ENCODE measurements around the gene RUSC2. TPM values are rescaled to one million over a fixed set of nuclear protein-coding genes. Genes with fewer than 3 reads are reported as not detected.
"Not testable (repeated sequence)": the region's sequence is repeated elsewhere in the genome, so short reads cannot be mapped to it uniquely, and the experiment has no call there.

The RUSC2 gene, protein sequence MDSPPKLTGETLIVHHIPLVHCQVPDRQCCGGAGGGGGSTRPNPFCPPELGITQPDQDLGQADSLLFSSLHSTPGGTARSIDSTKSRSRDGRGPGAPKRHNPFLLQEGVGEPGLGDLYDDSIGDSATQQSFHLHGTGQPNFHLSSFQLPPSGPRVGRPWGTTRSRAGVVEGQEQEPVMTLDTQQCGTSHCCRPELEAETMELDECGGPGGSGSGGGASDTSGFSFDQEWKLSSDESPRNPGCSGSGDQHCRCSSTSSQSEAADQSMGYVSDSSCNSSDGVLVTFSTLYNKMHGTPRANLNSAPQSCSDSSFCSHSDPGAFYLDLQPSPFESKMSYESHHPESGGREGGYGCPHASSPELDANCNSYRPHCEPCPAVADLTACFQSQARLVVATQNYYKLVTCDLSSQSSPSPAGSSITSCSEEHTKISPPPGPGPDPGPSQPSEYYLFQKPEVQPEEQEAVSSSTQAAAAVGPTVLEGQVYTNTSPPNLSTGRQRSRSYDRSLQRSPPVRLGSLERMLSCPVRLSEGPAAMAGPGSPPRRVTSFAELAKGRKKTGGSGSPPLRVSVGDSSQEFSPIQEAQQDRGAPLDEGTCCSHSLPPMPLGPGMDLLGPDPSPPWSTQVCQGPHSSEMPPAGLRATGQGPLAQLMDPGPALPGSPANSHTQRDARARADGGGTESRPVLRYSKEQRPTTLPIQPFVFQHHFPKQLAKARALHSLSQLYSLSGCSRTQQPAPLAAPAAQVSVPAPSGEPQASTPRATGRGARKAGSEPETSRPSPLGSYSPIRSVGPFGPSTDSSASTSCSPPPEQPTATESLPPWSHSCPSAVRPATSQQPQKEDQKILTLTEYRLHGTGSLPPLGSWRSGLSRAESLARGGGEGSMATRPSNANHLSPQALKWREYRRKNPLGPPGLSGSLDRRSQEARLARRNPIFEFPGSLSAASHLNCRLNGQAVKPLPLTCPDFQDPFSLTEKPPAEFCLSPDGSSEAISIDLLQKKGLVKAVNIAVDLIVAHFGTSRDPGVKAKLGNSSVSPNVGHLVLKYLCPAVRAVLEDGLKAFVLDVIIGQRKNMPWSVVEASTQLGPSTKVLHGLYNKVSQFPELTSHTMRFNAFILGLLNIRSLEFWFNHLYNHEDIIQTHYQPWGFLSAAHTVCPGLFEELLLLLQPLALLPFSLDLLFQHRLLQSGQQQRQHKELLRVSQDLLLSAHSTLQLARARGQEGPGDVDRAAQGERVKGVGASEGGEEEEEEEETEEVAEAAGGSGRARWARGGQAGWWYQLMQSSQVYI (N-terminal part only)
- total RNA-seq, result 1 to 10 TPM; 3.8 to 5.3 TPM

DNA sequence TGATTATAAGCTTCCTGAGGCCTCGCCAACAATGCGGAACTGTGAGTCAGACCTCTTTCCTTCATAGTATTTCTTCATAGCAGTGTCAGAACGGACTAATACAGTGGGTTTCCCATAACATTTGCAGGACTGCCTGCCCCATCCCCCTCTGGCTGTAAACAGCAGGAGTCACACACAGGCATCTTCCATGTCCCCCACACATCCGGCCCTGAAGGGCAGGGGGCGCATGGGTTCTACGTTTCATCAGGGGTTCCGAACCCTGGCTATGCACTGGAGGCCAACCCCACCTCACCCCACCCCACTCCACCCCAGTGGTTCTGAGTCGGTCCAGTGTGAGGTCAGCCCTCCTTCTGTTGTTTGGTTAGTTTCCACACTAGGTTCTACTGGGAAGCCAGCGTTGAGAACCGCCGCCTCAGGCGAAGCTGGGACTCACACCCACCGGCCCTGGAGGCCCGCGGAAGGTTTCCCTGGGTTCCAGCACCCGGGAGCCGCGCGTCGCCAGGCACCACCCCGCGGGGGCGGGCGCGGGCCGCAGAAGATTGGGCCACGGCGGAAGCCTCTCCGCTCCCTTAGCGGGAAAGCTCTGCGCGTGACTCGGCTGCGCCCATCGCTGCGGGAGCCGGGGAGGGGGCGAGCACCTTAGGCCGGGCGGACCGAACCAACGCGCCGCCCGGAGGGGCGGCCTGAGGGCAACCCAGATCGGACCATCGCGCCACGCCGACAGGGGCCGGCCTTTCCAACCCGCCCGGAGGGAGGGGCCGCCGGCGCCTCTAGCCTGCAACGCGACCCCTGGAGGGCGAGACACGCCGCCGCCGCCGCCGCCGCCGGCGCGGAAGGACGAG is at the start of gene RUSC2:
TSS of gene RUSC2 (plus strand) at position 799 of the 842 bp plus-strand sequence. CDS start 56,411 bp downstream, outside the sequence.
- ATAC-seq (replicated peaks in 1 of 2), result peak; percentile 78 to 82
- H3K27me3 Mint-ChIP-seq (ENCODE audit: low read depth), result peaks cover 21% of the 10 kb centered on the region
- peaks cover 0 to 1% of the 10 kb centered on the region in 2 donors for H3K36me3 Mint-ChIP-seq (ENCODE audit: insufficient read depth in 2 of 2)
- no peak within 1 kb of the TSS for H3K27ac Mint-ChIP-seq
- H3K4me1 Mint-ChIP-seq (ENCODE audit: low read depth), result peaks cover 31% of the 10 kb centered on the region
- DNase-seq, result peak; percentile 75 to 76
- H3K4me3 Mint-ChIP-seq, result peak within 1 kb of the TSS; percentile 74 to 93
- peaks cover 0 to 1% of the 10 kb centered on the region in 2 donors for H3K9me3 Mint-ChIP-seq

DNA sequence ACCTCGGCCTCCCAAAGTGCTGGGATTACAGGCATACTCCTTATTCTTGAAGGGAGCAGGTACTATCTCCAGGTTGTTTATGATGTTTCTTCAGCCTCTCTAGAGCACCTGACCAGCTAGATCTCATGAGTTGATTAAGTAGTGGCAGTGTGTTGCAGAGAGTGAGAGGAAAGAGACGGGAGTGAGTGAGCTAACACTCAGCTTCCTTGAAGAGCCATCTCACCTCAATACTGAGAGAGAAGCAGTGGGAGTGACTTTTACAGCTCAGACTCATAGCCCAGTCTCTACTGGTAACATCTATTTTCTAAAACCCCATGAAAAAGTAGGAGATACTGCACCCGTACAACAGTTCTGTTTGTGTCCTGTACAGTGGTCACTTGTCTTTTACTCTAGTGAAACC is 43.9 kb upstream of the RUSC2 start:
- Mint-ChIP-seq H3K9me3 (no peaks in the 10 kb centered on the region), H3K27me3 (ENCODE audit: low read depth) (peaks cover 30% of the 10 kb centered on the region), H3K27ac (no peak overlapping the region), H3K36me3 (ENCODE audit: insufficient read depth in 2 of 2) (no peaks in the 10 kb centered on the region), H3K4me1 (ENCODE audit: low read depth) (no peaks in the 10 kb centered on the region), H3K4me3 (no peak overlapping the region)
- no peak for DNase-seq
- no peak for ATAC-seq (replicated peaks in 1 of 2)

DNA sequence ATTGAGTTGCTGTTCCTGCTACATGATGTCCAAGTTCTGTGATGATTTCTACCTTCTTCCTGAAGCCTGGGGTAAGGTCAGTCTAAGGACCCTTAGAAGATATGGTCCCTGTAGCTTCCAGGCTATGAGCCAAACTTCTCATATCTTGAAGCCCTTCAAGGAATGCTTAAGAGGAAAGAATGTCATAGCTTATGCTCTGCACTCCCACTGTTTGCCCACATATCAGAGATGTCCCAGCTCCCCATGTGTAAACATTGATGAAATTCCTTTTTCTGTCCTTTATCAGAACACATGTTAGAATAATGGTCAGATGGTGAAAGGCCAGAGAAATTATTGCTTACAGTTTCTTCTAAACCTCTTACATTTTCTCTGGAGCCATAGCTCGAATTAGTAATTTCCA is 41.4 kb upstream of the RUSC2 start:
- Mint-ChIP-seq H3K27me3 (ENCODE audit: low read depth) (peaks cover 44% of the 10 kb centered on the region), H3K27ac (no peak overlapping the region), H3K9me3 (no peaks in the 10 kb centered on the region), H3K4me3 (no peak overlapping the region), H3K36me3 (ENCODE audit: insufficient read depth in 2 of 2) (peaks cover 0 to 2% of the 10 kb centered on the region in 2 donors), H3K4me1 (ENCODE audit: low read depth) (no peaks in the 10 kb centered on the region)
- no peak for ATAC-seq (replicated peaks in 1 of 2)
- DNase-seq, result no peak

DNA sequence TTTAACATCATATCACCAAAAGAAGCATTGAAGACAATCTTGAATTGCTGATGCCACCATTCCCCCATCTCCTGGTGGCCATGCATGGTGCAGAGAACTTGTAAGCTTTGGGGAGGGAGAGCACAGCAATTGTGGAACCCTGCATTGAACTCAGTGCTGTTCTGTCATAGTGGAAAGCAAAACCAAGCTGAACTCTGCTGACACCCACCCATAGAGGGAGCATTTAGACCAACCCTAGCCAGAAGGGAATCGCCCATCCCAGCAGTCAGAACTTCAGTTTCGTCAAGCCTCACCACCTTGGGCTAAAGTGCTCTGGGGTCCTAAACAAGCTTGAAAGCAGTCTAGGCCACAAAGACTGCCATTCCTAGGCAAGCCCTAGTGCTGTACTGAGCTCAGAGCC is 37.4 kb upstream of the RUSC2 start:
- Mint-ChIP-seq H3K27ac (no peak overlapping the region), H3K9me3 (peaks cover 3 to 7% of the 10 kb centered on the region in 2 donors), H3K4me3 (no peak overlapping the region), H3K27me3 (ENCODE audit: low read depth) (peaks cover 37% of the 10 kb centered on the region), H3K4me1 (ENCODE audit: low read depth) (no peaks in the 10 kb centered on the region), H3K36me3 (ENCODE audit: insufficient read depth in 2 of 2) (peaks cover 0 to 4% of the 10 kb centered on the region in 2 donors)
- DNase-seq (no peak), ATAC-seq (replicated peaks in 1 of 2) (no peak)

DNA sequence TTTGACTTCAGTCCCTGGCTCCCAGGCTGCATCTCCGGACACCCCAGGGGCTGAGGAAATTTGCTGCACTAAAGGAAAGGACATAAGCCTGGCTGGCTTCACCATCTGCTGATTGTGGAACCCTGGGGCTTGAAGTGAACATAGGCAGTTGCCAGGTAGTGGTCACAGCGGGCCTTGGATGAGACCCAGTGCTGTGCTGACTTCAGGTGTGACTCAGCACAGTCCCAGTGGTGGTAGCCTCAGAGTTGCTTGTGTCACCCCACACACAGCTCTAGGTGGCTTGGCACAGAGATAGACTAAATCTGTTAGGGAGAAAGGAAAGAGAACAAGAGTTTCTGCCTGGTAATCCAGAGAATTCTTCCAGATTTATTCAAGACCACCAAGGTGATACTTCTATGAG is 36.1 kb upstream of the RUSC2 start:
- Mint-ChIP-seq H3K4me3 (no peak overlapping the region), H3K36me3 (ENCODE audit: insufficient read depth in 2 of 2) (peaks cover 0 to 4% of the 10 kb centered on the region in 2 donors), H3K27ac (no peak overlapping the region), H3K4me1 (ENCODE audit: low read depth) (no peaks in the 10 kb centered on the region), H3K9me3 (peaks cover 3 to 7% of the 10 kb centered on the region in 2 donors), H3K27me3 (ENCODE audit: low read depth) (peaks cover 36% of the 10 kb centered on the region)
- no peak for ATAC-seq (replicated peaks in 1 of 2)
- DNase-seq, result no peak

DNA sequence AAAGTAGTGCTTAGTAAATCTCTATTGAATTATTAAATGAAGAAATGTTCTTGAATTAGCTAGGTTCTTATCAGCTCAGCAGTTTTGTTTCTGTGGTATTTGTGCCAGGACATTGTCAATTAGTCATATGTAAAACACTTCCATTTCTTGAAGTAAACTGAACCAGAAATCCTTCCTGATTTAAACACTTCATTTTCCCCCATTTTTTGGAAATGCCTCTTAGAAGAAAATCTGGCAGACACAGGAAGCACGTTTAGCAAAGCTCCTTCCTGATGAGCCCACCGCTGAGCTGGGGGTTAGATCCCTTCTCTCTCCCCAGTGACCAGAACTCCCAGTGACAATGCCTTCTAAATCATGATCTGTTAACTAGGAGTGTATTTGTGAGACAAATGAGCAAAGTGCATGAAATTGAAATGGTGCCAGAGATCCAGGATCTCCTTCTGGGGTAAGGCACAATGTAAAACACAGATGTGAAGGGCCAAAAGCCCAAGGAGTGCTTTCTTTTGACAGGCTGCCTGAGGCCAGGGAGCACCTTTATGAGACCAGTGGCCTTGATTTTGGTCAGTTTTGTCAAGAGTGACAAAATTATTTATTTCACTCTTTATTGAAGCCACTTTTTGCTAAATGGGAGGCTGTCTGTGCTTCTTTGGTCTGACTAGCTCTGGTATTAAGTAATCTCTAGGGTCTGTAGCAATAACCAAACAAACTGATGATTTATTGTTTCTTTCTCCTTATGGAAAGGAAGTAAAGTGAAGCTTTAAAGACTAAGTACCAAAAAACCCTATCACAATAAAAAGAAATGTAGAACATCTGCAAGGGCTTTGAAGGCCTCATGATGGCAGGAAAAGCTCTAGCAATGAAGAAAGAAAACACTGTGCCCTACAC is 25.5 kb upstream of the RUSC2 start:
- Mint-ChIP-seq H3K4me1 (ENCODE audit: low read depth) (no peaks in the 10 kb centered on the region), H3K36me3 (ENCODE audit: insufficient read depth in 2 of 2) (peaks cover 10% of the 10 kb centered on the region in 2 donors), H3K27me3 (ENCODE audit: low read depth) (peaks cover 74% of the 10 kb centered on the region), H3K4me3 (no peak overlapping the region), H3K27ac (no peak overlapping the region), H3K9me3 (peaks cover 9 to 11% of the 10 kb centered on the region in 2 donors)
- ATAC-seq (replicated peaks in 1 of 2) (no peak), DNase-seq (no peak)

DNA sequence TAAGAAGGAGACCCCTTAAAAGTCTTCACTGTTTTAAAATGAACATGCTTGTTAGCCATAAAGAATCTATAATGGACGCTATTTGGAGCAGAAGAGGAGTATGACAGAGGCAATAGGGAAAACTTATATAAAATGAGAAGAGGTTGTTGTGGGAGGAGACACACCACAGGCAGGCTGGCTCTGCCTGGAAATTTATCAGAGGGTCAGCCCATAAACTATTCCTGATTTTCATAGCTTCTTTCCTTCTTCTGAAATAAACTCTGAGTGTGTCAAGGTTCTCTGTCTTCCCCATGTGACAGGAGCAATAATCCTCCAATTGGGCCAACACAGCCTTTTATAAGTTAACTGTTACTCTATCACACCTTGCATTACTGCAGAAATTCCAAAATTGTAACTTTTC is 19.6 kb upstream of the RUSC2 start:
- H3K4me3 Mint-ChIP-seq, result no peak overlapping the region
- peaks cover 47% of the 10 kb centered on the region for H3K27me3 Mint-ChIP-seq (ENCODE audit: low read depth)
- H3K4me1 Mint-ChIP-seq (ENCODE audit: low read depth), result no peaks in the 10 kb centered on the region
- H3K9me3 Mint-ChIP-seq, result no peaks in the 10 kb centered on the region
- DNase-seq (no peak), ATAC-seq (replicated peaks in 1 of 2) (no peak)
- H3K27ac Mint-ChIP-seq, result no peak overlapping the region
- H3K36me3 Mint-ChIP-seq (ENCODE audit: insufficient read depth in 2 of 2), result no peaks in the 10 kb centered on the region

DNA sequence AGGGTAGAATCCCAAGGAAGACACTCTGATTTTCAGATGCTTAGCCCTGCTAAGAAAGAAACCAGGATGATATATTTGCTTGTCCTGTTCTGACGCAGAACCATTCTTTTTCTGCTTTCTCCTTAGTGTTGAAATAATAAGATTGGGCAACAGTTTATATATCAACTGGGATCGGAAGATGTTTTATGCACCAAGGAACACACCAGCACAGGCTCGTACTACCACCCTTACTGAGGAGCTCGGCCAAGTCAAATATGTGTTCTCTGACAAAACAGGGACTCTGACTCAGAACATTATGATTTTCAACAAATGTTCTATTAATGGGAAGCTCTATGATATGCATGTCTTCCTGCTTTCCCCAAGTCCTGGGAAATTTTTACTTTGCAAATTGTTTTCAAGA is 19.0 kb upstream of the RUSC2 start:
- H3K4me1 Mint-ChIP-seq (ENCODE audit: low read depth), result no peaks in the 10 kb centered on the region
- no peak for DNase-seq
- no peak overlapping the region for H3K4me3 Mint-ChIP-seq
- no peak for ATAC-seq (replicated peaks in 1 of 2)
- H3K27ac Mint-ChIP-seq, result no peak overlapping the region
- H3K9me3 Mint-ChIP-seq, result no peaks in the 10 kb centered on the region
- no peaks in the 10 kb centered on the region for H3K36me3 Mint-ChIP-seq (ENCODE audit: insufficient read depth in 2 of 2)
- H3K27me3 Mint-ChIP-seq (ENCODE audit: low read depth), result peaks cover 48% of the 10 kb centered on the region

DNA sequence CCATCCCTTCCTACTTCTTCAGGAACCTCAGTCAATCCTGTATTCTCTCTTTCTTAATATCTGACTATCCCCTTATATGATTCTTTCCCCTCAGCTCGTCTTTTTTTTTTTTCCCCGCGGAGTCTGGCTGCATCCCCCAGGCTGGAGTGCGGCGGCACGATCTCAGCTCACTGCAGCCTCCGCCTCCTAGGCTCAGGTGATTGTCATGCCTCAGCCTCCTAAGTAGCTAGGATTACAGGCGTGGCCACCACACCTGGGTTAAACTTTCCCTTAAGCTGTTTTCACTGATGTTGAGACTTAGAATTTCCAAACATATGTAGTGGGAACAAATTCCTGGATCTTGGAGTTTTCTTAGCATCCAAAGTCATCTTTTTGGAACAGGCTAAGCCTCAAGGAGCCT is 13.3 kb upstream of the RUSC2 start:
- Mint-ChIP-seq H3K27me3 (ENCODE audit: low read depth) (peaks cover 22% of the 10 kb centered on the region), H3K36me3 (ENCODE audit: insufficient read depth in 2 of 2) (no peaks in the 10 kb centered on the region), H3K4me1 (ENCODE audit: low read depth) (no peaks in the 10 kb centered on the region)

DNA sequence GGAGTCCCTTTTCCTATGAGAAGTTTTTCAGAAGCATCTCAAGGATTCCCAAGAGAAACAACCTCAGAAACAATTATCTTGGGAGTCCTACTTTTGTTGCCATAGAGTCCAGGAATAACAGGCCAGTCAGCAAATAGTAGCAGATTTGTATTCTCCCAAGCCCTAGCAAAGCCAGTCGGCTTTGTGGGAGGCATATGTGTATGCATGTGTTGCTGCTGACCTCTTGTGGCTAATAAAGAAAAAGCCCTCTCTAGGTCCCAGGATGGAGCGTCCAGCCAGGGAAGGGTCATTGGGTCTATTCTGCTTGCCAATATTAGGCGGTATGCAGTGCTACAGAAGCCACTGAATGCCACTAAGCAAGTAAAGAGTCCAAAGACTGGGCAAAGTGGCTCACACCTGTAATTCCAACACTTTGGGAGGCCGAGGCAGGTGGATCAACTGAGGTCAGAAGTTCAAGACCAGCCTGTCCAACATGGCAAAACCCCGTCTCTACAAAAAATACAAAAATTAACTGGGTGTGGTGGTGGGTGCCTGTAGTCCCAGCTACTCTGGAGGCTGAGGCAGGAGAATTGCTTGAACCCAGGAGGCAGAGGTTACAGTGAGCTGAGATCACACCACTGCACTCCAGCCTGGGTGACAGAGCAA is 12.6 kb upstream of the RUSC2 start:
- H3K27ac Mint-ChIP-seq; H3K36me3 Mint-ChIP-seq (ENCODE audit: insufficient read depth in 2 of 2); H3K4me3 Mint-ChIP-seq; H3K9me3 Mint-ChIP-seq; H3K4me1 Mint-ChIP-seq (ENCODE audit: low read depth): not testable (repeated sequence)
- peak; percentile 84 to 86 for ATAC-seq (replicated peaks in 1 of 2)
- DNase-seq, result peak; percentile 23 to 34
- peaks cover 22% of the 10 kb centered on the region for H3K27me3 Mint-ChIP-seq (ENCODE audit: low read depth)

More for the DNA sequence above, 13.3 kb upstream of the RUSC2 start:
- H3K4me3 Mint-ChIP-seq, result no peak overlapping the region
- DNase-seq (no peak), ATAC-seq (replicated peaks in 1 of 2) (no peak)
- H3K27ac Mint-ChIP-seq, result no peak overlapping the region
- no peaks in the 10 kb centered on the region for H3K9me3 Mint-ChIP-seq

DNA sequence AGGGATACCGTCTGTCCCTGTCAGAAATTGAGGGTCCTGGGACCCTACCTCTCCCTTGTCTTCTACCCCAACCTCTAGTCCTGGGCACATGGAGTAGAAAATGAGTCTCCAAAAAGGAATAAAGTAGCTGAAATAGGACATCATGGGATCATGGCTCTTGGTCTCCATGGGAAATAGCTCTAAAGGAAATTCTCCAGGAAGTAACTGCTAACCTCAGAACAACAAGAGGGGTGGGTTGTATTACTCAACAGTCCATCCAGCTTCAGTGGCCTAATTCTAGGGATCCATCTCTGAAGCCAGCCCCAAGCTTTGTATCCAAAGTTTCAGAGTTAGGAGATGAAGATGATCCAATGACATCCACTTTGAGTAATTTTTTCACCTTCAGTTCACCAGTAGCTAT is 11.0 kb upstream of the RUSC2 start:
- no peak for ATAC-seq (replicated peaks in 1 of 2)
- DNase-seq, result no peak
- Mint-ChIP-seq H3K27me3 (ENCODE audit: low read depth) (peaks cover 22% of the 10 kb centered on the region), H3K4me1 (ENCODE audit: low read depth) (no peaks in the 10 kb centered on the region), H3K4me3 (no peak overlapping the region), H3K27ac (no peak overlapping the region), H3K9me3 (no peaks in the 10 kb centered on the region), H3K36me3 (ENCODE audit: insufficient read depth in 2 of 2) (no peaks in the 10 kb centered on the region)

Data from activated T-cell treated with anti-CD3 and anti-CD28 coated beads, Interleukin-2, amount 50 U/mL, for 72 hours (primary cell).